A549 (cell line): ENCODE measurements around the gene PLTP.

Experiments used
- CEBPB ChIP-seq, 2 experiments: fragments of >200 bp in 1 of 2; sonication (Bioruptor Twin) in 1 of 2; formaldehyde crosslinking in 1 of 2; IDR thresholded peaks; 2 replicates each; pipeline ENCODE4 v1.6.1; 2012 to 2016
- CTCF ChIP-seq: fragments of >200 bp; sonication (Bioruptor Twin); formaldehyde crosslinking; IDR thresholded peaks from 3 replicates; pipeline ENCODE4 v1.5.1; 2016
- EP300 ChIP-seq, 2 experiments: fragments of >200 bp; sonication (Bioruptor Twin); formaldehyde crosslinking; IDR thresholded peaks; 2 replicates in 1 of 2; 3 replicates in 1 of 2; pipeline ENCODE4 v1.6.1; 2016 to 2017
- ESRRA ChIP-seq: fragments of 150-350 bp; IDR thresholded peaks from 2 replicates; pipeline ENCODE4 v1.6.1; 2014; ENCODE audit warnings: mild to moderate bottlenecking, low read length, borderline replicate concordance
- HDAC2 ChIP-seq: fragments of 200-600 bp; sonication (generic); IDR thresholded peaks from 2 replicates; pipeline ENCODE4 v1.6.1; 2016
- MAX ChIP-seq: IDR thresholded peaks from 2 replicates; pipeline ENCODE4 v1.6.1; 2012
- POLR2A ChIP-seq: IDR thresholded peaks from 2 replicates; pipeline ENCODE4 v1.6.1; 2012; ENCODE audit warnings: mild to moderate bottlenecking, low read length
- TF ChIP-seq, protein P1 (sequence below): fragments of 450-650 bp; IDR thresholded peaks from 2 replicates; pipeline ENCODE4 v1.6.1; 2014; ENCODE audit warnings: antibody characterized with exemption
- TF ChIP-seq, protein P2 (sequence below): fragments of 200-600 bp; sonication (generic); IDR thresholded peaks from 2 replicates; pipeline ENCODE4 v1.6.1; 2016; ENCODE audit warnings: antibody characterized with exemption, mild to moderate bottlenecking, moderate library complexity

DNA sequence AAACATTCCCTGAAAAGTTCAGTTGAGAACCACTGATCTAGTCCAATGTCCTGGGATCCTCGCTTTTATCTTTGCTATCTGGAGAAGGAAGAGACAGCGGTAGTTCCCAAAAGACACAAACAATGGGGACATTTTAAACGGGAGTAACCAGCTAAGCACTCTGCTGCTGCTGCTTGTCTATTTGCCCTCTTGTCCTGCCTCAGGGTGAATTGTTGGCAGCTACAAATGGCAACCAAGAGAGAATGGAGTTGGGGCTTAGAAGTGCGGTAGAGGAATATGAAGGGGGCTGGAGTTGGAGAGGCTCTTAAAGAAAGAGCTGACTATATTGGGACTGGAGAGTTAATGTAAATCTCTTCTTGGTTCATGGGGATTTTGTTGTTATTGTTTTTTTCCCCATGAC lies 37.4 kb downstream of the PLTP start:
- TF ChIP-seq CEBPB (IDR thresholded peaks at IDR 0.05) (no peak), POLR2A (no peak), CTCF (no peak), HDAC2 (no peak), EP300 (IDR thresholded peaks at IDR 0.05) (no peak), MAX (no peak), ESRRA (no peak)
- TF ChIP-seq, protein P1, sequence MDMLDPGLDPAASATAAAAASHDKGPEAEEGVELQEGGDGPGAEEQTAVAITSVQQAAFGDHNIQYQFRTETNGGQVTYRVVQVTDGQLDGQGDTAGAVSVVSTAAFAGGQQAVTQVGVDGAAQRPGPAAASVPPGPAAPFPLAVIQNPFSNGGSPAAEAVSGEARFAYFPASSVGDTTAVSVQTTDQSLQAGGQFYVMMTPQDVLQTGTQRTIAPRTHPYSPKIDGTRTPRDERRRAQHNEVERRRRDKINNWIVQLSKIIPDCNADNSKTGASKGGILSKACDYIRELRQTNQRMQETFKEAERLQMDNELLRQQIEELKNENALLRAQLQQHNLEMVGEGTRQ = no peak
- TF ChIP-seq, protein P2, sequence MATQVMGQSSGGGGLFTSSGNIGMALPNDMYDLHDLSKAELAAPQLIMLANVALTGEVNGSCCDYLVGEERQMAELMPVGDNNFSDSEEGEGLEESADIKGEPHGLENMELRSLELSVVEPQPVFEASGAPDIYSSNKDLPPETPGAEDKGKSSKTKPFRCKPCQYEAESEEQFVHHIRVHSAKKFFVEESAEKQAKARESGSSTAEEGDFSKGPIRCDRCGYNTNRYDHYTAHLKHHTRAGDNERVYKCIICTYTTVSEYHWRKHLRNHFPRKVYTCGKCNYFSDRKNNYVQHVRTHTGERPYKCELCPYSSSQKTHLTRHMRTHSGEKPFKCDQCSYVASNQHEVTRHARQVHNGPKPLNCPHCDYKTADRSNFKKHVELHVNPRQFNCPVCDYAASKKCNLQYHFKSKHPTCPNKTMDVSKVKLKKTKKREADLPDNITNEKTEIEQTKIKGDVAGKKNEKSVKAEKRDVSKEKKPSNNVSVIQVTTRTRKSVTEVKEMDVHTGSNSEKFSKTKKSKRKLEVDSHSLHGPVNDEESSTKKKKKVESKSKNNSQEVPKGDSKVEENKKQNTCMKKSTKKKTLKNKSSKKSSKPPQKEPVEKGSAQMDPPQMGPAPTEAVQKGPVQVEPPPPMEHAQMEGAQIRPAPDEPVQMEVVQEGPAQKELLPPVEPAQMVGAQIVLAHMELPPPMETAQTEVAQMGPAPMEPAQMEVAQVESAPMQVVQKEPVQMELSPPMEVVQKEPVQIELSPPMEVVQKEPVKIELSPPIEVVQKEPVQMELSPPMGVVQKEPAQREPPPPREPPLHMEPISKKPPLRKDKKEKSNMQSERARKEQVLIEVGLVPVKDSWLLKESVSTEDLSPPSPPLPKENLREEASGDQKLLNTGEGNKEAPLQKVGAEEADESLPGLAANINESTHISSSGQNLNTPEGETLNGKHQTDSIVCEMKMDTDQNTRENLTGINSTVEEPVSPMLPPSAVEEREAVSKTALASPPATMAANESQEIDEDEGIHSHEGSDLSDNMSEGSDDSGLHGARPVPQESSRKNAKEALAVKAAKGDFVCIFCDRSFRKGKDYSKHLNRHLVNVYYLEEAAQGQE = no peak
